CD4-positive, alpha-beta T cell treated with Interleukin-1 beta for 1 hour (primary cell): ENCODE results near the gene LBX1.

Source experiments
- DNase-seq, 2 donors: peaks; one replicate each; pipeline ENCODE4 v3.0.0-alpha.2; 2020 to 2022

LBX1 gene

GRCh38 chr10:101224910-101225823 is 4.1 kb downstream of the LBX1 start:
- no peak for DNase-seq

- DNase-seq, result no peak
Observed at GRCh38 chr10:101224060-101224909, 5.0 kb downstream of the LBX1 start.

- no peak for DNase-seq
Observed at GRCh38 chr10:101223274-101224059, 5.8 kb downstream of the LBX1 start.

- no peak for DNase-seq
Observed at GRCh38 chr10:101222683-101223273, 6.5 kb downstream of the LBX1 start.

- no peak for DNase-seq
Observed at GRCh38 chr10:101221963-101222531, 7.2 kb downstream of the LBX1 start.

GRCh38 chr10:101221549-101221948 is 7.7 kb downstream of the LBX1 start:
- DNase-seq, result no peak

- no peak for DNase-seq
Observed at GRCh38 chr10:101219946-101220451, 9.3 kb downstream of the LBX1 start.

- DNase-seq, result no peak
Observed at GRCh38 chr10:101219139-101219945, 9.9 kb downstream of the LBX1 start.

- no peak for DNase-seq
Observed at GRCh38 chr10:101218351-101219138, 10.7 kb downstream of the LBX1 start.

GRCh38 chr10:101217450-101218281 is 11.6 kb downstream of the LBX1 start:
- no peak for DNase-seq

- DNase-seq, result no peak
Observed at GRCh38 chr10:101217044-101217425, 12.2 kb downstream of the LBX1 start.

- no peak for DNase-seq
Observed at GRCh38 chr10:101216207-101217043, 12.8 kb downstream of the LBX1 start.

- DNase-seq, result no peak
Observed at GRCh38 chr10:101215397-101216206, 13.7 kb downstream of the LBX1 start.

- DNase-seq, result peak; percentile 66 to 73
Observed at GRCh38 chr10:101214446-101215396, 14.5 kb downstream of the LBX1 start.

GRCh38 chr10:101208543-101208942 is 20.7 kb downstream of the LBX1 start:
- DNase-seq, result no peak

- DNase-seq, result no peak
Observed at GRCh38 chr10:101207026-101207425, 22.2 kb downstream of the LBX1 start.
